ENCODE measurements around the gene TSPAN11. TPM values are rescaled to one million over a fixed set of nuclear protein-coding genes. Genes with fewer than 3 reads are reported as not detected.

TSPAN11 gene
- total and polyA plus RNA-seq, 2 experiments from 2014 or later, result 5.2 to 9.6 TPM

DNA sequence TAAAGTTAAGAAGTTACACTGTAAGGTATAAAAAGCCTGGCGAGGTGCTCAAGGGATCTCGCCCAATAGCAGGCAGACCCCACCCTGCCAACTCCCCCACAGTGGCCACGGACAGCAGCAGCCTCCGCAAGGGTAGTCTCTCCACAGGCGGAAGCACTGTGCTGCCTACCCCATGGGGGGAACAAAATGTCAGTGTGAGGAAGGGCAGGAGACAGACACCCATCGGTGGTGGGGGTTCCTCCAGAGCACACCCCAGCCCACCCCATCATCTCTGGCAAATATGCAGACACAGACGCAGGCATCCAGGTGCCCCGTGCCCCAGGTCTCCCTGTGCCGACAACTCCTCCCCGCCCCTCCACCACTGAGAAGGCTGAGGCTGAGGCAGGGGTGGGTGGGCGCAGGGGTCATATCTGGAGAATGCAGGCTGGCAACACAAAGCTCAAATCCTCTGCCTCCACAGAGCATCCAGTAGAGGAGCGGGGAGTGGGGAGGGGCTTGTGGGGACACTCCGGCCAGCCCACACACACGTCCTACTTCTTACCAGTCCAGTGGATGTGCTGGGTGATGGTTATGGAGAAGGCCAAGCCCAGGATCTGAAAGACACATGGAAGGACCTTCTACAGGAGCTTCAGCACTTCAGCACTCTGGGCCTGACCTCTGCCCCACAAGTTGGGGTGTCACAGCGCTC, 78.9 kb downstream of the TSPAN11 start:
- H3K9me2 ChIP-seq (replicated peaks; ENCODE audit: insufficient read depth), result no peaks in the 10 kb centered on the region
- no peaks in the 10 kb centered on the region for H3K36me3 ChIP-seq (replicated peaks; ENCODE audit: insufficient read depth, low read depth)
- no peak overlapping the region for H3K27ac ChIP-seq
- no peaks in the 10 kb centered on the region for H4K20me1 ChIP-seq (ENCODE audit: insufficient read depth, poor library complexity, severe bottlenecking)
- TF ChIP-seq, protein P1, sequence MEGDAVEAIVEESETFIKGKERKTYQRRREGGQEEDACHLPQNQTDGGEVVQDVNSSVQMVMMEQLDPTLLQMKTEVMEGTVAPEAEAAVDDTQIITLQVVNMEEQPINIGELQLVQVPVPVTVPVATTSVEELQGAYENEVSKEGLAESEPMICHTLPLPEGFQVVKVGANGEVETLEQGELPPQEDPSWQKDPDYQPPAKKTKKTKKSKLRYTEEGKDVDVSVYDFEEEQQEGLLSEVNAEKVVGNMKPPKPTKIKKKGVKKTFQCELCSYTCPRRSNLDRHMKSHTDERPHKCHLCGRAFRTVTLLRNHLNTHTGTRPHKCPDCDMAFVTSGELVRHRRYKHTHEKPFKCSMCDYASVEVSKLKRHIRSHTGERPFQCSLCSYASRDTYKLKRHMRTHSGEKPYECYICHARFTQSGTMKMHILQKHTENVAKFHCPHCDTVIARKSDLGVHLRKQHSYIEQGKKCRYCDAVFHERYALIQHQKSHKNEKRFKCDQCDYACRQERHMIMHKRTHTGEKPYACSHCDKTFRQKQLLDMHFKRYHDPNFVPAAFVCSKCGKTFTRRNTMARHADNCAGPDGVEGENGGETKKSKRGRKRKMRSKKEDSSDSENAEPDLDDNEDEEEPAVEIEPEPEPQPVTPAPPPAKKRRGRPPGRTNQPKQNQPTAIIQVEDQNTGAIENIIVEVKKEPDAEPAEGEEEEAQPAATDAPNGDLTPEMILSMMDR (IDR thresholded peaks at IDR 0.05; ENCODE audit: poor library complexity), result no peak
- TF ChIP-seq EZH2phosphoT487 (IDR thresholded peaks at IDR 0.05; ENCODE audit: low read depth, severe bottlenecking, unreplicated experiment) (no peak), EZH2 (IDR thresholded peaks at IDR 0.05; ENCODE audit: borderline replicate concordance) (no peak)
- DNase-seq (ENCODE audit: low spot score), result no peak
- H2AFZ ChIP-seq, result no peak overlapping the region
- no peaks in the 10 kb centered on the region for H3K4me1 ChIP-seq (ENCODE audit: insufficient read depth)
- no peaks in the 10 kb centered on the region for H3K79me2 ChIP-seq
- H3K9me3 ChIP-seq (ENCODE audit: low read depth), result no peaks in the 10 kb centered on the region
- H3K4me2 ChIP-seq, result no peak overlapping the region
- WGBS (ENCODE audit: low lambda C conversion rate, missing lambda C conversion rate), result 96% methylated on average over 13 of the region's 15 CpGs
- no peak overlapping the region for H3K4me3 ChIP-seq
- H3K27me3 ChIP-seq, result no peaks in the 10 kb centered on the region

DNA sequence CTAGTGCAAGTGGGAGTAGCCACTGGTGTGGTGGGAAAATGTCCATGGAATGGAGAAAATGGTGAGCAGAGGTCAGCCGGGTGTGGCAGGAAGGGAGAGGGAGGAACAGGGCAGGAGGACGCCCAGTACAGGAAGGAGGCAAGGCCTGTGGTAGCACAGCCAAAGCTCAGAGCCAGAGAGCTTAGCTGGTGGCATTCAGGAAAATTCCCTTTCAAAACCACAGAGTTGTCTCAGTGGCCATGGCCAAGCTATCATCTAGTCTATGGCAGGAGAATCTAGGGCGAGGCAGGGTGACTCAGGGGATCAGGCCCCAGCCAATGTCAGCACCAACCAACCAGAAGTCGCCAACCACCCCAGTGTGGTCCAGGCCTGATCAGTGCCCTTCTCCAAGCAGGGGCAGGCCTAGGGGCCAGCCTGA, 79.4 kb downstream of the TSPAN11 start:
- Histone ChIP-seq H3K9me2 (replicated peaks; ENCODE audit: insufficient read depth) (no peaks in the 10 kb centered on the region), H2AFZ (no peak overlapping the region), H3K27me3 (no peaks in the 10 kb centered on the region), H4K20me1 (ENCODE audit: insufficient read depth, poor library complexity, severe bottlenecking) (no peaks in the 10 kb centered on the region), H3K4me2 (no peak overlapping the region), H3K79me2 (no peaks in the 10 kb centered on the region), H3K9me3 (ENCODE audit: low read depth) (no peaks in the 10 kb centered on the region), H3K4me3 (no peak overlapping the region), H3K27ac (no peak overlapping the region), H3K4me1 (ENCODE audit: insufficient read depth) (no peaks in the 10 kb centered on the region), H3K36me3 (replicated peaks; ENCODE audit: insufficient read depth, low read depth) (no peaks in the 10 kb centered on the region)
- 92% methylated on average over 4 of the region's 4 CpGs for WGBS (ENCODE audit: low lambda C conversion rate, missing lambda C conversion rate)
- DNase-seq (ENCODE audit: low spot score), result no peak
- TF ChIP-seq, protein P1 (IDR thresholded peaks at IDR 0.05; ENCODE audit: poor library complexity), result no peak
- no peak for TF ChIP-seq EZH2 (IDR thresholded peaks at IDR 0.05; ENCODE audit: borderline replicate concordance)
- no peak for TF ChIP-seq EZH2phosphoT487 (IDR thresholded peaks at IDR 0.05; ENCODE audit: low read depth, severe bottlenecking, unreplicated experiment)

DNA sequence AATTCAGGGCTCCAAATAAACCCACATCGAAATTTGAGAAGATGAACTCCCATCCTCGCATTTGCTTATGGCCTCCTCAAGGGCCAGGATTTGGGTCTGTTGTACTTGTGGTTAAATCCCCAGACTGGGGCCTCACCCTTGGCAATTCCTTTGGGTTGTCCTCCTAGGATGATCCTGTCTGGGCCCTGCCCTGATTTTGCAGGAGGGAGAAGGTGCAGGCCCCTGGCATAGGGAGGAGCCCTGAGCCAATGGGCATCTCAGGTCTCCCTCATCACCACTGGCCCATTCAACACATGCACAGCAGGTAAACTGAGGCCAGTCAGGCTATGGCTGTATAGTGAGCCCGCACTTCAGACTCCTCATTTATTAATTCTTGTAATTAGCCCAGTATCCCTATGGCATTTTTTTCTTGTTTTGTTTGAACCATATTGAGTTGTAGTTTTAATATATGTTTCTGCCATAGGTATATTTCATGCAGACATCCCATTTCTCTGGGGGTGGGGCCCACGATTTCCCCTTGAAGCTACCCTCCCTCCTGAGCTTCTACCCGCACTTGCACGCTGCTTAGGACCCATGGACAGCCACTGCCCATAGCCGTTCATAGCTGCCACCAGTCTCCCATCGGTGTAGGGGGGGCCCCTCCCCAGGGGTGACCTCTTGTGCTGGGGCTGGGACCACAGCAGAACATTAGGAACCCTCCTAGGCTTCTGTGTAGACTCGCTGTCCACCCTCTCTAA, 80.0 kb downstream of the TSPAN11 start:
- Histone ChIP-seq H3K27me3 (no peaks in the 10 kb centered on the region), H3K4me3 (no peak overlapping the region), H3K9me3 (ENCODE audit: low read depth) (no peaks in the 10 kb centered on the region), H4K20me1 (ENCODE audit: insufficient read depth, poor library complexity, severe bottlenecking) (no peaks in the 10 kb centered on the region), H3K4me1 (ENCODE audit: insufficient read depth) (no peaks in the 10 kb centered on the region), H3K9me2 (replicated peaks; ENCODE audit: insufficient read depth) (no peaks in the 10 kb centered on the region), H2AFZ (no peak overlapping the region), H3K79me2 (no peaks in the 10 kb centered on the region), H3K4me2 (no peak overlapping the region), H3K27ac (no peak overlapping the region), H3K36me3 (replicated peaks; ENCODE audit: insufficient read depth, low read depth) (no peaks in the 10 kb centered on the region)
- no peak for DNase-seq (ENCODE audit: low spot score)
- 89% methylated on average over 9 of the region's 9 CpGs for WGBS (ENCODE audit: low lambda C conversion rate, missing lambda C conversion rate)
- TF ChIP-seq, protein P1 (IDR thresholded peaks at IDR 0.05; ENCODE audit: poor library complexity), result no peak
- no peak for TF ChIP-seq EZH2 (IDR thresholded peaks at IDR 0.05; ENCODE audit: borderline replicate concordance)
- no peak for TF ChIP-seq EZH2phosphoT487 (IDR thresholded peaks at IDR 0.05; ENCODE audit: low read depth, severe bottlenecking, unreplicated experiment)

Data from hepatocyte (in vitro differentiated cells).